Epidermal melanocyte (primary cell): ENCODE results near the gene AADAC.
"Not testable (repeated sequence)": the region's sequence is repeated elsewhere in the genome, so short reads cannot be mapped to it uniquely, and the experiment has no call there.

Experiments used
- DNase-seq: peaks from one replicate; pipeline ENCODE4 v3.0.0; 2011; ENCODE audit warnings: low spot score; ENCODE audit not compliant: insufficient read length

AADAC gene

GRCh38 chr3:151796105-151796680 lies 17.7 kb upstream of the AADAC start:
- no peak for DNase-seq

- no peak for DNase-seq
Measured at GRCh38 chr3:151798466-151798865, 15.4 kb upstream of the AADAC start.

GRCh38 chr3:151800431-151800830 lies 13.5 kb upstream of the AADAC start:
- DNase-seq, result no peak

GRCh38 chr3:151804267-151804666 lies 9.6 kb upstream of the AADAC start:
- no peak for DNase-seq

GRCh38 chr3:151806838-151807237 lies 7.1 kb upstream of the AADAC start:
- no peak for DNase-seq

GRCh38 chr3:151808926-151809325 lies 5.0 kb upstream of the AADAC start:
- not testable (repeated sequence) for DNase-seq

GRCh38 chr3:151811474-151811873 lies 2.4 kb upstream of the AADAC start:
- DNase-seq, result no peak

GRCh38 chr3:151814588-151814987 lies 672 bp downstream of the AADAC start:
- DNase-seq, result no peak

GRCh38 chr3:151816091-151816604 lies 2.2 kb downstream of the AADAC start:
- DNase-seq, result no peak

- no peak for DNase-seq
Measured at GRCh38 chr3:151817473-151817872, 3.6 kb downstream of the AADAC start.

- DNase-seq, result no peak
Measured at GRCh38 chr3:151818361-151818760, 4.4 kb downstream of the AADAC start.

- no peak for DNase-seq
Measured at GRCh38 chr3:151819910-151820309, 6.0 kb downstream of the AADAC start.

GRCh38 chr3:151827816-151828215 lies 13.9 kb downstream of the AADAC start:
- no peak for DNase-seq

- no peak for DNase-seq
Measured at GRCh38 chr3:151835751-151836525, 22.0 kb downstream of the AADAC start.

GRCh38 chr3:151837057-151837456 lies 23.1 kb downstream of the AADAC start:
- no peak for DNase-seq

GRCh38 chr3:151838574-151839312 lies 24.8 kb downstream of the AADAC start:
- no peak for DNase-seq

- no peak for DNase-seq
Measured at GRCh38 chr3:151839313-151839631, 25.4 kb downstream of the AADAC start.

GRCh38 chr3:151841801-151842200 lies 27.9 kb downstream of the AADAC start:
- no peak for DNase-seq

- DNase-seq, result no peak
Measured at GRCh38 chr3:151843275-151843674, 29.4 kb downstream of the AADAC start.

GRCh38 chr3:151845306-151845905 lies 31.5 kb downstream of the AADAC start:
- DNase-seq, result no peak

GRCh38 chr3:151850065-151850464 lies 36.1 kb downstream of the AADAC start:
- not testable (repeated sequence) for DNase-seq
